Suprapubic skin (tissue), 4 donors: ENCODE measurements around the gene SERTM1.

Experiments
- EP300 ChIP-seq: sonication (generic); formaldehyde crosslinking; IDR thresholded peaks from one replicate; pipeline ENCODE4 v1.6.1; 2017; ENCODE audit warnings: antibody characterized with exemption
- POLR2AphosphoS5 ChIP-seq, 3 donors: sonication (generic); formaldehyde crosslinking; IDR thresholded peaks; one replicate each; pipeline ENCODE4 v1.6.1; 2017; ENCODE audit warnings: antibody characterized with exemption in 3 of 3
- TF ChIP-seq, protein P1 (sequence below), 2 donors: fragments of 200-600 bp in 1 of 2; fragments of 450-650 bp in 1 of 2; sonication (generic) in 1 of 2; IDR thresholded peaks; one replicate each; pipeline ENCODE4 v1.5.1; 2016 to 2019; ENCODE audit warnings: antibody characterized with exemption in 2 of 2, mild to moderate bottlenecking in 1 of 2, moderate library complexity in 1 of 2

DNA sequence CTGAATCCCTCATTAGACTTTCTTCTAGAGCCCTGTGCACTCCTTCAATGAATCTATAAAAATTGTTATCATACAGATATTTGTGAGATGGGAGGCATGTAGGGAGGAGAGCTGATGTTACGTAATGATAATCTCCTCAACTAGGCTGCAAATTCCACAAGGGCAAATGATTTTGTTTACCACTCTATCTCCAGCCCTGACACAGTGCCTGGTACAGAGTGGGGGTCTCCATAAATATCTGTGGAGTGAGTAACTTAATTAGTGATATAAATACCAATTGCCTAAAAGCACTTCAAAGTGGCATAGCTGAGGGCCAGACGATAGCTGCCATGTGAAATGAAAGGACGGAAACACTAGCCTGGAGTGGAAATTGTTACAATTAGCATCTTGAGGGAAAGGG lies 54.2 kb downstream of the SERTM1 start:
- TF ChIP-seq, protein P1, sequence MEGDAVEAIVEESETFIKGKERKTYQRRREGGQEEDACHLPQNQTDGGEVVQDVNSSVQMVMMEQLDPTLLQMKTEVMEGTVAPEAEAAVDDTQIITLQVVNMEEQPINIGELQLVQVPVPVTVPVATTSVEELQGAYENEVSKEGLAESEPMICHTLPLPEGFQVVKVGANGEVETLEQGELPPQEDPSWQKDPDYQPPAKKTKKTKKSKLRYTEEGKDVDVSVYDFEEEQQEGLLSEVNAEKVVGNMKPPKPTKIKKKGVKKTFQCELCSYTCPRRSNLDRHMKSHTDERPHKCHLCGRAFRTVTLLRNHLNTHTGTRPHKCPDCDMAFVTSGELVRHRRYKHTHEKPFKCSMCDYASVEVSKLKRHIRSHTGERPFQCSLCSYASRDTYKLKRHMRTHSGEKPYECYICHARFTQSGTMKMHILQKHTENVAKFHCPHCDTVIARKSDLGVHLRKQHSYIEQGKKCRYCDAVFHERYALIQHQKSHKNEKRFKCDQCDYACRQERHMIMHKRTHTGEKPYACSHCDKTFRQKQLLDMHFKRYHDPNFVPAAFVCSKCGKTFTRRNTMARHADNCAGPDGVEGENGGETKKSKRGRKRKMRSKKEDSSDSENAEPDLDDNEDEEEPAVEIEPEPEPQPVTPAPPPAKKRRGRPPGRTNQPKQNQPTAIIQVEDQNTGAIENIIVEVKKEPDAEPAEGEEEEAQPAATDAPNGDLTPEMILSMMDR (IDR thresholded peaks at IDR 0.05): no peak
- TF ChIP-seq EP300 (no peak), POLR2AphosphoS5 (IDR thresholded peaks at IDR 0.05) (no peak)
